GM21528 (cell line): ENCODE data around the gene POMT2.

Source experiments
- ATAC-seq: cut with Tn5 transposase; IDR thresholded peaks from one replicate; pipeline ENCODE4 v1.9.1; 2021; ENCODE audit warnings: mild to moderate bottlenecking, moderate library complexity; ENCODE audit not compliant: unreplicated experiment, low FRiP score

Gene POMT2

DNA sequence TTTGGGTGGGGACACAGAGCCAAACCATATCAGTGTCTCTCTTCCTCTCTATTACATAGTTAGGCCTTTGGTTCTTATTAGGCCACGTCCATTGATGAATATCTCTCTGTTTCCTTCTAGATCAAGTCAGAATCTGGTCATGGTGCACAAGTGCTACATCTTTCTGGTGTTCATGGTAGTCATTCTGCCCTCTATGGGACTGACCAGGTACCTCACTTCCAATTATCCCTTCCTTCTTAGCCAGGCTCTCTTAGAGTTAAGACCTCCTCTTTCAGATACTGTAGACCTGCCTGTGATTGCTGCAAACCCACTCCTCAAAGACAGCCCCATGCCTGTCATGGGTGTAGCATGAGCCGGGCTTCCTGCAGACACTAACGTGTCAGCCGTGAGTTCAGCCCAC, 74.9 kb downstream of the POMT2 start:
- ATAC-seq = no peak

- ATAC-seq = no peak
Observed at GRCh38 chr14:77243853-77244252, 76.8 kb downstream of the POMT2 start.

DNA sequence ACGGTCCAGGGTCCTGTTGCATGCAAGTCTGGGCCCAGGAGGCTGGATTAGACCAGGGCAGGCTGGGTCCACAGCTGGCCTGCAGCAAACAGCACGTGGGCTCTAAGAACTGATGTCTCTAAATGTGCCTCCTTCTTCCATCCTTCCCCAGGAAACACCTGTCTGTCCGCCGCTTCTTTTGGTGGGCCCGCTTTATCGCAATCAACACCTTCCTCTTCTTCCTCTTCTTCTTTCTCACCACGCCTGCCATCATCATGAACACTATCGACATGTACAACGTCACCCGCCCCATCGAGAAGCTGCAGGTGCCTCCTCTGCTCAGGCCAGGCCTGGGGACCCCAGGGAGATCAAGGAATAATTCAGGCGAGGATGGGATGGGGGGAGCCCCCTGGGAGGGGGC, 77.9 kb downstream of the POMT2 start:
- ATAC-seq = no peak

- ATAC-seq = no peak
Observed at GRCh38 chr14:77241955-77242354, 78.7 kb downstream of the POMT2 start.

- ATAC-seq = no peak
Observed at GRCh38 chr14:77240336-77240915, 80.3 kb downstream of the POMT2 start.

DNA sequence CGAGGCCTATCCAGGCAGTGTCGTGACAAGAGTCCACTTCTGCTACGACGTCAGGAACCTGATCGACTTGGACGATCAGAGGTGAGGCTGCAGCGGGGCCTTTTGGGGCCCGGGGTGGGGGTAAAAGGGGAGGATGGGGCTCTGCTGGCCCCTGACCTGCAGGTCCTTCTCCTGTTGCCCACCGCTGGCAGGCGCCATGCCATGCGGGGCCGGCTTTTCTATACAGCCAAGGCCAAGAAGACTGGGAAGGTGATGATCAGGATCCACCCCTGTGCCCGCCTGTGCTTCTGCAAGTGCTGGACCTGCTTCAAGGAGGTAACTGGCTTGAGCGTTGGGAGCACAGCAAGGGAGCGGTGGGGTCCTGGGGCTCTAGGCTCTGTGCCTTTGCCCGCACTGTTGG, 81.3 kb downstream of the POMT2 start:
- ATAC-seq = no peak

- no peak for ATAC-seq
Observed at GRCh38 chr14:77238996-77239395, 81.7 kb downstream of the POMT2 start.

DNA sequence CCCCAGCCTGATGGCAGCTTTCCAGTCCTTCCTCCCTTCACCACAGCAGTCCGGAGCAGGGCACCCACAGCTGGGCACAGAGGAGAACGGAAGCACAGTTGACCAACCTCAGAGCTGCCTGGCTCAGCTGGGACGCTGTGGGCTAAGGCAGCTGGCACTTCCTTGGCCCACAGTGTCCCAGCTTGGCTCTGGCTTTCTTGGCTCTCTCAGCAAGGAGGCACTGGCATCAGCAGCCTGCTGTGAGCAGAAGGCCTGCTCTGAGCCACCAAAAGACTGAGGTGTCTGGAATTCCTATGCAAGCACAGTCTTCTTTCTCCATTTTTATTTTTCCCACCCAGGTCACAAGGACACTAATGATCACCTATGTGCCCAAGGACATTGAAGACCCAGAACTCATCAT, 82.3 kb downstream of the POMT2 start:
- ATAC-seq = no peak

DNA sequence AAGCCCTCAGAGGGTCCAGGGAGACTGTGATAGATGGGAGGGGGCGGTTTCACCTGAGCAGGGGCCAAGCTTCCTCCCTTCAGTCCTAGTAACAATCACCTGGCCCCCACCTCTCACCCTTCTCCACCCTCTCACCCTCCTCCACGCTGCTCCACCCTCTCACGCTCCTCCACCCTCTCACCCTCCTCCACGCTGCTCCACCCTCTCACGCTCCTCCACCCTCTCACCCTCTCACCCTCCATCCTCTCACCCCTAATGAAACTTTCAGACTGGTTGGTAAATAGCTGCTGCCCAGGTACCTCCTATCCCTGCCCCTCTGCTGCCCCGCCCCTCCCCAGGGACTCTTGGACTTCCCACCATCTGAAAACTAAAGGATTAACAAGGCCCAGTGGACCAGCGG, 83.9 kb downstream of the POMT2 start:
- no peak for ATAC-seq

DNA sequence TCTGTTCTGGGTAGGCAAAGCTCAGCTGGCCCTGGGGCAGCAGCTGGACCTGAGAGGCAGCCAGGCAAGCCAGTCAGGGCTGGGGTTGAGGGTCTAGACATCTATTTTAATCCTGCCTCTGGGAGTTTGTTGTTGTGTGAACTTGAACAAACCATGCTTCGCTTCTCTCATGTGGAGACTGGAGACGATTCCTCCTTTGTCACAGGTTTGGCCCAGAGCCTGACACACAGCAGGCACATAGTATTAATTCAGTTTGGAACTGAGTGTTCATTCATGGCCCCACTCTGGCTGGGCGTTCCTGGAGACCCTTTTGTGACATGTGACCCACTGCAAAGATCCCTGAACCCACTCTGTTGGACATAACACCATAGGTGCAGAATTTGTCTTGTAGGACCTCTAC, 89.0 kb downstream of the POMT2 start:
- no peak for ATAC-seq

DNA sequence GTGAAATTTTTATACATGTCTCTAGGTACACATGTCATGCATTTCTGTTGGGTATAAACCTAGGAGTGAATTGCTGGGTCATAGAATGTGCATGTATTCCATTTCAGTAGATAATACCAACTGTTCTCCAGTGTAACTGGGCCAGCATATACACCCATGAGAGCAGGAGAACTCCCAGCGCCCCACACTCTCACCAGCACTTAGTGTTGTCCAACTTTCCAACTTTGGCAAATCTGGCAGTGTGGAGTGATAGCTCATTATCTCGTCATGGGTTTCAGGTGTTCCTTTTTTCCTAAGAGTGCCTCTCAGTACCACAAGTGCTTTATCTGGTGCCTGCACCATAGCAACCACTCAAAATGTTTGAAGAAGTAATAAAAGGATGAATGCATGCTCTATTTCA, 89.8 kb downstream of the POMT2 start:
- no peak for ATAC-seq

DNA sequence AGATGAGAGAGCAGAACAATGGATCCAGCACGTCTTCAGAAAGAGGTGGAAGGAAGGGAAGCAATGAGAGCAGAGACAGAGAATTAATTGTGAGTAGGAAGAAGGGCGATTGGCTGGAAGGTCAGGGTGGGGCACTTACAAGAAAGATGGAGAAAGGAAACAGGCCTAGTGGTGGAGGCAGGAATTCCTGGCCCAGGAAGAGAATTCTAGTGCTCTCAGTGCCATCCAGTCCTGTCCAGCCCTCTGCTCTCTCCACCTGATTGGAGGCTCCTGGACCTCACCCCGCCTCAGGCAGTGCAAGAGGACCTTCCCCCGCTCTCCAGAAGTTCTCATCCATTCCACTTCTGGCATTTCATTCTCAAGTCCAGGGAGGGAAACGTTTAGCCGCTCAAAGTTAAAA, 92.6 kb downstream of the POMT2 start:
- no peak for ATAC-seq

DNA sequence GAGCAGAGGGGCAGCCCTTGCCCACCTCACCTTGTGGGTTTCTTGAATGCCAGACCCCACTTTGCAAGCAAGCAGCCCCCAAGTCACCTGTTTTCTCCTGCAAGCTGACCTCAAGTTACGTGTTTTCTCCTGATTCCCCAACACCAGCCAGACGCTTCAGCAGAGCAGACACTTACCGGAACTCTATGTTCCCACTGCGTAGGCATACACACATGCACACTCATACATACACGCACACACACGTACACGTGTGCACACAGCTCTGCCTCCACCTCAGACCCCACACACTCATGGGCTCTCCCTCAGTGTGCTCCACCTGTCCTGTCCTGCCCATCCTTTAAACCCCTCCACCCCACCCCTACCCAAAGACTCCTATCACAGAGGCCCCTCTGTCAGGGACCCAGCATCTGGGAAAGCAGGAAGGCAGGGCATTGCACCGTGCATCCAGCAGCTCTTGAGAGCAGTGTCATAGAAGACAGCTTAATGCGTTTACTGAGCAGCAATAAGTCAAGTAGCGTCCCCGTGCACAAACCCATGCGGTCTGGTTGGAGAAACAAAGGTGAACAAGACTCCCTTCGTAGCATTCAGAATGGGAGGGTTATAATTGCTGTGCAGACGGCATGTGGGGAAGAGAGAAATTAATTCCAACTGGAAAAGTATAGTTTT, 94.7 kb downstream of the POMT2 start:
- no peak for ATAC-seq

DNA sequence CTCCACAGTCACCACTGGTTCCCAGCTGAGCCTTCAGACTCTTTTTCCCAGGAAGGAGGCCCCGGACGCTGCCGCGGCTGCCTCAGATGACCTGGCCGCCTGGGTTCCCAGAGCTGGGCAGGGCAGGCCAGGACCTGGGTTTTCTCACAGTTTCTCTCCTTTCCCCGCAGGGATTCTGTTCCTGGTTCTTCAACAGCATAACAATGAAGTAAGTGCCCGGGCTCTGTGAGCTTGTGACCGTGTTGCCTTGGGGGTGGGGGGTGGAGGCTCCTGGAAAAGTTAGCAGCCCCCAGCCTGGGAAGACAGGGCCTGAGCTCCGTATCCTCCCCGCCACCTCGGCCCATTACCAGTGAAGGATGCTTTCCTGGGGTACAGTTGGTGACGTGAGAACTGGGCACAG, 95.4 kb downstream of the POMT2 start:
- no peak for ATAC-seq
